ENCODE results near the gene MMP20.

Gene MMP20

GRCh38 chr11:102559839-102560238 lies 65.3 kb downstream of the MMP20 start:
- no peak for DNase-seq (ENCODE audit: low read depth)

- no peak for DNase-seq (ENCODE audit: low read depth)
Observed at GRCh38 chr11:102555091-102555490, 70.0 kb downstream of the MMP20 start.

- DNase-seq (ENCODE audit: low read depth) = no peak
Observed at GRCh38 chr11:102553835-102554282, 71.3 kb downstream of the MMP20 start.

- DNase-seq (ENCODE audit: low read depth) = no peak
Observed at GRCh38 chr11:102552447-102553194, 72.5 kb downstream of the MMP20 start.

GRCh38 chr11:102552020-102552419 lies 73.1 kb downstream of the MMP20 start:
- no peak for DNase-seq (ENCODE audit: low read depth)

DNA sequence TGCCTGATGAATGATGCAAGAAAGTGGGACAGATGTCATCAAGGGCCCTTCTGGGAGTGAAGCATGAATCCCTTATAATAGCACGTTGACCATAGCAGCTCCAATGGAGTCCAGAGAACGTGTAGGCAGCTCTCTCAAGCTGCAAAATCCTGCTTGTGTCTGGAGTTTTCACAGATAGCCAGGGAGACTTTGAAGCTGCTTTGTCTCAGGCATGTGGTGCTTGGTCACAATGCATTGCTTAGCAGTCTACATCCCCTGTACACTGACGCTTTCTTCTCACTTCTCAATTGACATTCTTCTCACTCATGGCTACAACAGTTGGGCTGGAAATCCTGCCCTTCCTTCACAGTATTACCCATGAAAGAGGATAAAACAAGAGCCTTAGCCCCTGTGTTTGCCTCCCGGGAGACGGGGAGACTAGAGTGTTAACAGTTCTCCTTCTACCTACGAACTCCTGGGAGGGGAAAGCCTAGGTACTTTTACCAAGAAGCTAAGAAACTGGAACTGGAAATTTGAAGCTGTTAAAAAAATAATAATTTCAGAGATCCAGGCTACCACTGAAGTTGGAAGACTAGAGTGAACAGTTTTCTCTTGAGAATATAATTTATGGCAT lies 73.9 kb downstream of the MMP20 start:
- no peak for DNase-seq (ENCODE audit: low read depth)

DNA sequence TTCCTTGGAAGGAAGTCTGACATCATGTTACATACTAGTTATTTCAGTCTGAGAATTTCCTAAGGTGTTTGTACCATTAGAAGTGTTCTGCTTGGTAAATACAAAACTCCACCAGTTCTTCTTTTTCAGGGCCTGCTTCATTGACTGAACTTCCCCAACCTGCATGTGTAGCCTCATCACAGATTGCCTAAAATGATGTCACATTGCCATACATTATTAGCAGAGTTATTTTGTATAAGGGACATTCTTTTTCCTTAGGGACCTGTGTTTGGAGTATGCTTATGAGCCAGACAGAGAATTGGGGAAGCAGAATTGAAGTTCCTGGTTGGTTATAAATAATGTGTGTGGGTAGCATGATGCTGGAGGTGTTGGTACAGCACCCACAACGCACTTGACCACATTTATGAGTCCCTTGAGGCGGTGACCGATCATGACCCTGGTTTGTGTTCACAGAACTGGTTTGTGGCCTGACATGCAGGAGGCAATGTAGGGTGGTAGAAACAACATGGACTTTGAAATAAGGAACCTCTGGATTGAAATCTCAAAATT lies 78.1 kb downstream of the MMP20 start:
- no peak for DNase-seq (ENCODE audit: low read depth)

- DNase-seq (ENCODE audit: low read depth) = no peak
Observed at GRCh38 chr11:102546427-102546826, 78.7 kb downstream of the MMP20 start.

- DNase-seq (ENCODE audit: low read depth) = no peak
Observed at GRCh38 chr11:102545701-102546100, 79.4 kb downstream of the MMP20 start.

DNA sequence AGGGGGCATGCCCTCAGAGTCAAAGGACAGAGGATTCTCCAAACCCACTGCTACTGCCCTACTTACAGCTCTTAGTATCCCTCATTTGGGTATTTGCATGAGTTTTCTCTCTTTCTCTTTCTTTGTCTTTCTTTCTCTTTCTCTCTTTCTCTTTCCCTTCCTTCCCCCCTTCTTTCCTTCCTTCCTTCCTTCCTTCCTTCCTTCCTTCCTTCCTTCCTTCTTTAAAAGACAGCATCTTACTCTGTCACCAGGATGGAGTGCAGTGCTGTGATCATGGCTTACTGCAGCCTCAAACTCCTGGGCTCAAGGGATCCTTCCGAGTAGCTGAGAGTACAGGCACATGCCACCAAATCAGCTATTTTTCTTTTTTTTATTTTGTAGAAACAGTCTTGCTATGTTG lies 80.5 kb downstream of the MMP20 start:
- no peak for DNase-seq (ENCODE audit: low read depth)

DNA sequence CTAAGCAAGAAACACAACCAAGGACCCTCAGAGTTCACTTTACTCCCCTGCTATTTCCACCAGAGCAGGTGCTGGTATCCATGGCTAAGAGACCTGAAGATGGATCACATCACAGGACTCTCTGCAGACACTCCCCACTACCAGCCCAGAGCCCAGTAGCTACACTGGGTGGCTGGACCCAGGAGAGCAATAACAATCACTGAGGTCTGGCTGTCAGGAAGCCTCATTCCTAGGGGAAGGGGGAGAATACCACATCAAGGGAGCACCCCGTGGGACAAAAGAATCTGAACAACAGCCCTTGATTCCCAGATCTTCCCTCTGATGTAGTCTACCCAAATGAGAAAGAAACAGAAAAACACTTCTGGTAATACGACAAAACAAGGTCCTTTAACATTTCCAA lies 85.6 kb downstream of the MMP20 start:
- no peak for DNase-seq (ENCODE audit: low read depth)

- DNase-seq (ENCODE audit: low read depth) = no peak
Observed at GRCh38 chr11:102538932-102539331, 86.2 kb downstream of the MMP20 start.

DNA sequence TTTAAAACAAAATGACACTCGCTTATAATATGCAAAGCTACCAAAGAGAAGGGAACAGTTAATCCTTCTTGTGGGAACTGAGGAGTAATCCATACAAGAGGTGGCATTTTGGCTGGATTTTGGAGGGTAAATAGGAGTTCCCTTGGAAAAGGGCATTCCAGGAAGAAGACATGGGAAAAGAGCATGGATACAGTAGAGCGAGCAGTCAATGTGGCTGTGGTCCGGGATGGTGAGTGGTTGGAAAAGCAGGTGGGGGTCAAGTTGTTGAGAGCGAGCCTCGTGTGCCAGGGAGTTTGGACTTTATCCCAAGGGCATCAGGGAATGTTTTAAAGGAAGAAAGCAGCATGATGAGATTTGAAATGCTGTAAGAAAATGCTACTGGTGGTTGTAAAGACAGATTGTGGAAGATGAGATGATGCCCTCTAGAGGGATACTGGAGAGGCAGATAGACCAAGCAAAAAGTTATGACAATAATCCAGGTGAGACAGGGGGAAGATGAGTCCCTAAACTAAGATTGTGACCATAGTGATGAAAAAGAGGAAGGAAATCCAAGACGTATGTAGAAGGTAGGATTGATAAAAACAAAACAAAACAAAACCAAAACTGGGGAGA lies 90.8 kb downstream of the MMP20 start:
- no peak for DNase-seq (ENCODE audit: low read depth)

- DNase-seq (ENCODE audit: low read depth) = no peak
Observed at GRCh38 chr11:102530558-102530957, 94.6 kb downstream of the MMP20 start, which contains the start of gene MMP7. Gene MMP7 (minus strand): TSS chr11:102530747. CDS start chr11:102530700, 47 bp downstream.

DNA sequence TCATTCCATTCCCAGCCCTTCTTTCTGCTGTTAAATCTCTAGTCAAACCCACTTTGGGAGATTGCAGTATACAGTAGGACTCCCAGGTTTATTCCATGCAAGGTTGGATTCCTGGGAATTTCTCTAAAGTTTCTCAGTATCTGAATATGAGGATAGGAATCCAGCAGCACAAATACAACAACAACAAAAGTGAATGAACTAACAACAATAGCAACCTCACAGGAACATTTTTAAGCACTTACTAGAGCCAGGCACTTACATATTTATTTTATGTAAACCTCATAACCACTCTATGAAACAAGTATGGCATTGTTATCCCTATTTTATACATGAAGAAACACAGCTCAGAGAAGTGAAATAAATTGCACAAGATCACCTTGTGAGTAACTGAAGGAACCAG lies 96.5 kb downstream of the MMP20 start:
- no peak for DNase-seq (ENCODE audit: low read depth)

- no peak for DNase-seq (ENCODE audit: low read depth)
Observed at GRCh38 chr11:102527684-102528083, 97.4 kb downstream of the MMP20 start.

- DNase-seq (ENCODE audit: low read depth) = no peak
Observed at GRCh38 chr11:102527041-102527440, 98.1 kb downstream of the MMP20 start.

Data from stimulated activated CD8-positive, alpha-beta memory T cell treated with anti-CD3 and anti-CD28 coated beads, Interleukin-15, amount 100 ng/mL, for 1 hour (primary cell).